ENCODE data around the gene ENTPD5.

The ENTPD5 gene

DNA sequence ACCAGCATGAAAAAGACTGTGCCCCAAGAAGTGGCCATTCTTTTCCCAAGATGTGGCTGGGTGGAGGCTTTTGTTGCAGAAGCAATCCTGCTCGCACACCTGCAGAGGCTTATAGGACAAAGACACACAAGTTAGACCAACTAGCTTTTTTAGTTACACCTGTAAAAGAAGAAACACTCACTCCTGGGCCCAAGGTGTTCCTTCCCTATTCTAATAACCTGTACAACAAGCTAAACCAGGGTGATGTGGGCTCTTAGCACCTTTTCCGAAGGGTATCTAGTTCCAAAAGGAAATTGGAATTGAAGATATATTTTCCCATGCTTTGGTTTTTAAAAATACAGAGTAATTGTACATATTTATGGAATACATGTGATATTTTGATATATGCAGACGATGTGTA lies 31.0 kb downstream of the ENTPD5 start (continued):
- TF ChIP-seq, protein P1, sequence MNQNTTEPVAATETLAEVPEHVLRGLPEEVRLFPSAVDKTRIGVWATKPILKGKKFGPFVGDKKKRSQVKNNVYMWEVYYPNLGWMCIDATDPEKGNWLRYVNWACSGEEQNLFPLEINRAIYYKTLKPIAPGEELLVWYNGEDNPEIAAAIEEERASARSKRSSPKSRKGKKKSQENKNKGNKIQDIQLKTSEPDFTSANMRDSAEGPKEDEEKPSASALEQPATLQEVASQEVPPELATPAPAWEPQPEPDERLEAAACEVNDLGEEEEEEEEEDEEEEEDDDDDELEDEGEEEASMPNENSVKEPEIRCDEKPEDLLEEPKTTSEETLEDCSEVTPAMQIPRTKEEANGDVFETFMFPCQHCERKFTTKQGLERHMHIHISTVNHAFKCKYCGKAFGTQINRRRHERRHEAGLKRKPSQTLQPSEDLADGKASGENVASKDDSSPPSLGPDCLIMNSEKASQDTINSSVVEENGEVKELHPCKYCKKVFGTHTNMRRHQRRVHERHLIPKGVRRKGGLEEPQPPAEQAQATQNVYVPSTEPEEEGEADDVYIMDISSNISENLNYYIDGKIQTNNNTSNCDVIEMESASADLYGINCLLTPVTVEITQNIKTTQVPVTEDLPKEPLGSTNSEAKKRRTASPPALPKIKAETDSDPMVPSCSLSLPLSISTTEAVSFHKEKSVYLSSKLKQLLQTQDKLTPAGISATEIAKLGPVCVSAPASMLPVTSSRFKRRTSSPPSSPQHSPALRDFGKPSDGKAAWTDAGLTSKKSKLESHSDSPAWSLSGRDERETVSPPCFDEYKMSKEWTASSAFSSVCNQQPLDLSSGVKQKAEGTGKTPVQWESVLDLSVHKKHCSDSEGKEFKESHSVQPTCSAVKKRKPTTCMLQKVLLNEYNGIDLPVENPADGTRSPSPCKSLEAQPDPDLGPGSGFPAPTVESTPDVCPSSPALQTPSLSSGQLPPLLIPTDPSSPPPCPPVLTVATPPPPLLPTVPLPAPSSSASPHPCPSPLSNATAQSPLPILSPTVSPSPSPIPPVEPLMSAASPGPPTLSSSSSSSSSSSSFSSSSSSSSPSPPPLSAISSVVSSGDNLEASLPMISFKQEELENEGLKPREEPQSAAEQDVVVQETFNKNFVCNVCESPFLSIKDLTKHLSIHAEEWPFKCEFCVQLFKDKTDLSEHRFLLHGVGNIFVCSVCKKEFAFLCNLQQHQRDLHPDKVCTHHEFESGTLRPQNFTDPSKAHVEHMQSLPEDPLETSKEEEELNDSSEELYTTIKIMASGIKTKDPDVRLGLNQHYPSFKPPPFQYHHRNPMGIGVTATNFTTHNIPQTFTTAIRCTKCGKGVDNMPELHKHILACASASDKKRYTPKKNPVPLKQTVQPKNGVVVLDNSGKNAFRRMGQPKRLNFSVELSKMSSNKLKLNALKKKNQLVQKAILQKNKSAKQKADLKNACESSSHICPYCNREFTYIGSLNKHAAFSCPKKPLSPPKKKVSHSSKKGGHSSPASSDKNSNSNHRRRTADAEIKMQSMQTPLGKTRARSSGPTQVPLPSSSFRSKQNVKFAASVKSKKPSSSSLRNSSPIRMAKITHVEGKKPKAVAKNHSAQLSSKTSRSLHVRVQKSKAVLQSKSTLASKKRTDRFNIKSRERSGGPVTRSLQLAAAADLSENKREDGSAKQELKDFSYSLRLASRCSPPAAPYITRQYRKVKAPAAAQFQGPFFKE (tag by site-specific recombination; IDR thresholded peaks at IDR 0.05; ENCODE audit: borderline replicate concordance): no peak
- TF ChIP-seq ZNF660 (tag by site-specific recombination; IDR thresholded peaks at IDR 0.05): no peak
- TF ChIP-seq ZIC2 (tag by site-specific recombination; IDR thresholded peaks at IDR 0.05): no peak
- TF ChIP-seq ZNF768 (tag by site-specific recombination; IDR thresholded peaks at IDR 0.05): no peak
- TF ChIP-seq ZNF157 (tag by site-specific recombination; IDR thresholded peaks at IDR 0.05): no peak
- no peak for TF ChIP-seq IKZF3 (tag by site-specific recombination; IDR thresholded peaks at IDR 0.05)
- TF ChIP-seq ZNF623 (tag by site-specific recombination; IDR thresholded peaks at IDR 0.05): no peak

DNA sequence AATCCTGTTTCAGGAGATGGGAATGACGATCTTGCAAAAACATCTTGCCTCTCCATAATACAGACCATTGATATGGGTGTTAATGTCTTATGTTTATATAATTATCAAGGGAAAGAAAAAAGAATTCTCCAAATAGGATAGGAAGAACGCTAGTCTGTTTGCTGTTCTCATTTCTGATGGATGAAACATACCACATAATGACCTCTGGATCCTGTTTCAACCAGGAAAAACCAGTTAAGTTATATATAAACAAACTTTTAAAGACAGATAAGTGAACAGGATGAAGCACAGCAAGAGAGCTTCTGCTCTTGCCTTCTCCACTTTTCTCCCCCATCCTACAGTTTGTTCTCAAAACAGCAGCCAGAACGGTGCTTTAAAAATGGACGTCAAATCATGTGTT lies 41.2 kb downstream of the ENTPD5 start:
- CTCF ChIA-PET: interaction anchor here (0.6 to 0.7 kb wide), 2 partner anchors 19 to 467 kb away, joined by 3 to 4 read pairs; no protein-coding TSS in a partner anchor
- Histone ChIP-seq H3K4me1 (ENCODE audit: control insufficient read depth, insufficient read depth, low read length) (peaks cover 8% of the 10 kb centered on the region; the same call in 1 of the 2 replicates), H3K36me3 (ENCODE audit: control insufficient read depth in 2 of 2, insufficient read depth in 1 of 2, low read length in 2 of 2) (peaks cover 0 to 8% of the 10 kb centered on the region in 2 experiments; a peak in 2 of 3 replicates), H3K27ac (ENCODE audit: extremely low read depth, low read depth, low read length) (no peak overlapping the region), H3K9me3 (ENCODE audit: control insufficient read depth, insufficient read depth, low read depth, low read length) (no peaks in the 10 kb centered on the region), H3K4me3 (ENCODE audit: low read depth, low read length) (no peak overlapping the region)
- POLR2A ChIA-PET: no interaction called here
- TF ChIP-seq ZNF624 (tag by site-specific recombination; IDR thresholded peaks at IDR 0.05) (no peak), GLI4 (tag by site-specific recombination; IDR thresholded peaks at IDR 0.05) (no peak), ZNF248 (tag by site-specific recombination; IDR thresholded peaks at IDR 0.05) (no peak), PRDM1 (tag by site-specific recombination; IDR thresholded peaks at IDR 0.05) (no peak), KLF10 (tag by site-specific recombination; IDR thresholded peaks at IDR 0.05) (no peak), ZNF140 (tag by site-specific recombination; IDR thresholded peaks at IDR 0.05) (no peak), ZNF292 (tag by site-specific recombination; IDR thresholded peaks at IDR 0.05; ENCODE audit: borderline replicate concordance, low read depth) (no peak)
- TF ChIP-seq, protein P2, sequence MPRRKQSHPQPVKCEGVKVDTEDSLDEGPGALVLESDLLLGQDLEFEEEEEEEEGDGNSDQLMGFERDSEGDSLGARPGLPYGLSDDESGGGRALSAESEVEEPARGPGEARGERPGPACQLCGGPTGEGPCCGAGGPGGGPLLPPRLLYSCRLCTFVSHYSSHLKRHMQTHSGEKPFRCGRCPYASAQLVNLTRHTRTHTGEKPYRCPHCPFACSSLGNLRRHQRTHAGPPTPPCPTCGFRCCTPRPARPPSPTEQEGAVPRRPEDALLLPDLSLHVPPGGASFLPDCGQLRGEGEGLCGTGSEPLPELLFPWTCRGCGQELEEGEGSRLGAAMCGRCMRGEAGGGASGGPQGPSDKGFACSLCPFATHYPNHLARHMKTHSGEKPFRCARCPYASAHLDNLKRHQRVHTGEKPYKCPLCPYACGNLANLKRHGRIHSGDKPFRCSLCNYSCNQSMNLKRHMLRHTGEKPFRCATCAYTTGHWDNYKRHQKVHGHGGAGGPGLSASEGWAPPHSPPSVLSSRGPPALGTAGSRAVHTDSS (tag by site-specific recombination; IDR thresholded peaks at IDR 0.05): no peak
- TF ChIP-seq, protein P3, sequence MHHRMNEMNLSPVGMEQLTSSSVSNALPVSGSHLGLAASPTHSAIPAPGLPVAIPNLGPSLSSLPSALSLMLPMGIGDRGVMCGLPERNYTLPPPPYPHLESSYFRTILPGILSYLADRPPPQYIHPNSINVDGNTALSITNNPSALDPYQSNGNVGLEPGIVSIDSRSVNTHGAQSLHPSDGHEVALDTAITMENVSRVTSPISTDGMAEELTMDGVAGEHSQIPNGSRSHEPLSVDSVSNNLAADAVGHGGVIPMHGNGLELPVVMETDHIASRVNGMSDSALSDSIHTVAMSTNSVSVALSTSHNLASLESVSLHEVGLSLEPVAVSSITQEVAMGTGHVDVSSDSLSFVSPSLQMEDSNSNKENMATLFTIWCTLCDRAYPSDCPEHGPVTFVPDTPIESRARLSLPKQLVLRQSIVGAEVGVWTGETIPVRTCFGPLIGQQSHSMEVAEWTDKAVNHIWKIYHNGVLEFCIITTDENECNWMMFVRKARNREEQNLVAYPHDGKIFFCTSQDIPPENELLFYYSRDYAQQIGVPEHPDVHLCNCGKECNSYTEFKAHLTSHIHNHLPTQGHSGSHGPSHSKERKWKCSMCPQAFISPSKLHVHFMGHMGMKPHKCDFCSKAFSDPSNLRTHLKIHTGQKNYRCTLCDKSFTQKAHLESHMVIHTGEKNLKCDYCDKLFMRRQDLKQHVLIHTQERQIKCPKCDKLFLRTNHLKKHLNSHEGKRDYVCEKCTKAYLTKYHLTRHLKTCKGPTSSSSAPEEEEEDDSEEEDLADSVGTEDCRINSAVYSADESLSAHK (tag by site-specific recombination; IDR thresholded peaks at IDR 0.05): no peak
- TF ChIP-seq, protein P4, sequence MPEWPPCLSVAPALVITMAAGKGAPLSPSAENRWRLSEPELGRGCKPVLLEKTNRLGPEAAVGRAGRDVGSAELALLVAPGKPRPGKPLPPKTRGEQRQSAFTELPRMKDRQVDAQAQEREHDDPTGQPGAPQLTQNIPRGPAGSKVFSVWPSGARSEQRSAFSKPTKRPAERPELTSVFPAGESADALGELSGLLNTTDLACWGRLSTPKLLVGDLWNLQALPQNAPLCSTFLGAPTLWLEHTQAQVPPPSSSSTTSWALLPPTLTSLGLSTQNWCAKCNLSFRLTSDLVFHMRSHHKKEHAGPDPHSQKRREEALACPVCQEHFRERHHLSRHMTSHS (tag by site-specific recombination; IDR thresholded peaks at IDR 0.05): no peak
- TF ChIP-seq, protein P5, sequence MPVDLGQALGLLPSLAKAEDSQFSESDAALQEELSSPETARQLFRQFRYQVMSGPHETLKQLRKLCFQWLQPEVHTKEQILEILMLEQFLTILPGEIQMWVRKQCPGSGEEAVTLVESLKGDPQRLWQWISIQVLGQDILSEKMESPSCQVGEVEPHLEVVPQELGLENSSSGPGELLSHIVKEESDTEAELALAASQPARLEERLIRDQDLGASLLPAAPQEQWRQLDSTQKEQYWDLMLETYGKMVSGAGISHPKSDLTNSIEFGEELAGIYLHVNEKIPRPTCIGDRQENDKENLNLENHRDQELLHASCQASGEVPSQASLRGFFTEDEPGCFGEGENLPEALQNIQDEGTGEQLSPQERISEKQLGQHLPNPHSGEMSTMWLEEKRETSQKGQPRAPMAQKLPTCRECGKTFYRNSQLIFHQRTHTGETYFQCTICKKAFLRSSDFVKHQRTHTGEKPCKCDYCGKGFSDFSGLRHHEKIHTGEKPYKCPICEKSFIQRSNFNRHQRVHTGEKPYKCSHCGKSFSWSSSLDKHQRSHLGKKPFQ (tag by site-specific recombination; IDR thresholded peaks at IDR 0.05): no peak
- TF ChIP-seq, protein P6, sequence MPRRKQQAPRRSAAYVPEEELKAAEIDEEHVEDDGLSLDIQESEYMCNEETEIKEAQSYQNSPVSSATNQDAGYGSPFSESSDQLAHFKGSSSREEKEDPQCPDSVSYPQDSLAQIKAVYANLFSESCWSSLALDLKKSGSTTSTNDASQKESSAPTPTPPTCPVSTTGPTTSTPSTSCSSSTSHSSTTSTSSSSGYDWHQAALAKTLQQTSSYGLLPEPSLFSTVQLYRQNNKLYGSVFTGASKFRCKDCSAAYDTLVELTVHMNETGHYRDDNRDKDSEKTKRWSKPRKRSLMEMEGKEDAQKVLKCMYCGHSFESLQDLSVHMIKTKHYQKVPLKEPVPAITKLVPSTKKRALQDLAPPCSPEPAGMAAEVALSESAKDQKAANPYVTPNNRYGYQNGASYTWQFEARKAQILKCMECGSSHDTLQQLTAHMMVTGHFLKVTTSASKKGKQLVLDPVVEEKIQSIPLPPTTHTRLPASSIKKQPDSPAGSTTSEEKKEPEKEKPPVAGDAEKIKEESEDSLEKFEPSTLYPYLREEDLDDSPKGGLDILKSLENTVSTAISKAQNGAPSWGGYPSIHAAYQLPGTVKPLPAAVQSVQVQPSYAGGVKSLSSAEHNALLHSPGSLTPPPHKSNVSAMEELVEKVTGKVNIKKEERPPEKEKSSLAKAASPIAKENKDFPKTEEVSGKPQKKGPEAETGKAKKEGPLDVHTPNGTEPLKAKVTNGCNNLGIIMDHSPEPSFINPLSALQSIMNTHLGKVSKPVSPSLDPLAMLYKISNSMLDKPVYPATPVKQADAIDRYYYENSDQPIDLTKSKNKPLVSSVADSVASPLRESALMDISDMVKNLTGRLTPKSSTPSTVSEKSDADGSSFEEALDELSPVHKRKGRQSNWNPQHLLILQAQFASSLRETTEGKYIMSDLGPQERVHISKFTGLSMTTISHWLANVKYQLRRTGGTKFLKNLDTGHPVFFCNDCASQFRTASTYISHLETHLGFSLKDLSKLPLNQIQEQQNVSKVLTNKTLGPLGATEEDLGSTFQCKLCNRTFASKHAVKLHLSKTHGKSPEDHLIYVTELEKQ (tag by site-specific recombination; IDR thresholded peaks at IDR 0.05; ENCODE audit: borderline replicate concordance): no peak
